MCF 10A (cell line): Measurements from ENCODE around the gene HVCN1. TPM values are rescaled to one million over a fixed set of nuclear protein-coding genes. Genes with fewer than 3 reads are reported as not detected.

Experiments
- BruUV-seq: library from RNA; stranded (reverse); fragments of 400-500 nt; replicated peaks from 2 replicates; lab custom pipeline; 2021; lab: Mats Ljungman, UMichigan
- CTCF ChIA-PET: fragments of 300-600 bp; sonication (Branson Sonifier 250); formaldehyde crosslinking; extraction: SDS; loops from one replicate; lab custom pipeline; 2021; ENCODE audit warnings: antibody characterized with exemption, inconsistent platforms; lab: Yijun Ruan, JAX
- POLR2A ChIA-PET: fragments of 300-600, 350-650 bp; sonication (Branson Sonifier 250); formaldehyde crosslinking; extraction: SDS; loops from one replicate; lab custom pipeline; 2020; ENCODE audit warnings: antibody characterized with exemption, inconsistent platforms; lab: Yijun Ruan, JAX
- DNase-seq: peaks from one replicate; pipeline ENCODE4 v3.0.0-alpha.2; 2018; ENCODE audit not compliant: unreplicated experiment
- H3K27ac Mint-ChIP-seq: one replicate; pipeline ENCODE4 v1.8.0; 2022; ENCODE audit warnings: mild to moderate bottlenecking, low read depth, mixed read lengths; ENCODE audit not compliant: unreplicated experiment
- H3K27me3 Mint-ChIP-seq: one replicate; pipeline ENCODE4 v1.8.0; 2022; ENCODE audit warnings: mixed read lengths; ENCODE audit not compliant: insufficient read depth, unreplicated experiment
- H3K36me3 Mint-ChIP-seq: one replicate; pipeline ENCODE4 v1.8.0; 2022; ENCODE audit warnings: mild to moderate bottlenecking, moderate library complexity, mixed read lengths; ENCODE audit not compliant: insufficient read depth, unreplicated experiment
- H3K4me1 Mint-ChIP-seq: one replicate; pipeline ENCODE4 v1.8.0; 2022; ENCODE audit warnings: mixed read lengths; ENCODE audit not compliant: insufficient read depth, unreplicated experiment
- H3K4me3 Mint-ChIP-seq: one replicate; pipeline ENCODE4 v1.8.0; 2022; ENCODE audit warnings: mild to moderate bottlenecking, moderate library complexity, mixed read lengths; ENCODE audit not compliant: unreplicated experiment
- H3K9me3 Mint-ChIP-seq: one replicate; pipeline ENCODE4 v1.8.0; 2022; ENCODE audit warnings: mixed read lengths; ENCODE audit not compliant: unreplicated experiment
- intact Hi-C: fragments of 100-400 bp; cut with micrococcal nuclease; formaldehyde crosslinking; loops from 2 replicates; pipeline ENCODE4 v1.14.1; 2022
- total RNA-seq: library from RNA; stranded (reverse); gene quantifications from 2 replicates; pipeline ENCODE4 v1.2.3, GENCODE V29; 2022
- TF ChIP-seq, protein P1 (sequence below): fragments of 200-600 bp; IDR thresholded peaks from one replicate; pipeline ENCODE4 v1.8.0; 2022; ENCODE audit warnings: antibody characterized with exemption, mild to moderate bottlenecking; ENCODE audit not compliant: unreplicated experiment

HVCN1 gene
- total RNA-seq, 1 experiment from 2014 or later, result not detected

- Mint-ChIP-seq H3K27me3 (no peaks in the 10 kb centered on the region), H3K4me1 (peaks cover 14% of the 10 kb centered on the region), H3K9me3 (no peaks in the 10 kb centered on the region), H3K27ac (peak overlapping the region; percentile 21), H3K4me3 (no peak overlapping the region), H3K36me3 (peaks cover 76% of the 10 kb centered on the region)
- DNase-seq, result peak; percentile 66
- intact Hi-C loops, result no loop called here
- no TSS peak for BruUV-seq
- CTCF ChIA-PET, result interaction anchor here (0.6 to 1.1 kb wide), 6 partner anchors 40 to 702 kb away, joined by 3 to 5 read pairs (median 3); partner anchors contain the start of gene ARPC3
- POLR2A ChIA-PET, result interaction anchor here (0.7 to 1.2 kb wide), 4 partner anchors 9 to 330 kb away, joined by 3 to 10 read pairs (median 4); partner anchors contain the start of gene PPP1CC
- TF ChIP-seq, protein P1, sequence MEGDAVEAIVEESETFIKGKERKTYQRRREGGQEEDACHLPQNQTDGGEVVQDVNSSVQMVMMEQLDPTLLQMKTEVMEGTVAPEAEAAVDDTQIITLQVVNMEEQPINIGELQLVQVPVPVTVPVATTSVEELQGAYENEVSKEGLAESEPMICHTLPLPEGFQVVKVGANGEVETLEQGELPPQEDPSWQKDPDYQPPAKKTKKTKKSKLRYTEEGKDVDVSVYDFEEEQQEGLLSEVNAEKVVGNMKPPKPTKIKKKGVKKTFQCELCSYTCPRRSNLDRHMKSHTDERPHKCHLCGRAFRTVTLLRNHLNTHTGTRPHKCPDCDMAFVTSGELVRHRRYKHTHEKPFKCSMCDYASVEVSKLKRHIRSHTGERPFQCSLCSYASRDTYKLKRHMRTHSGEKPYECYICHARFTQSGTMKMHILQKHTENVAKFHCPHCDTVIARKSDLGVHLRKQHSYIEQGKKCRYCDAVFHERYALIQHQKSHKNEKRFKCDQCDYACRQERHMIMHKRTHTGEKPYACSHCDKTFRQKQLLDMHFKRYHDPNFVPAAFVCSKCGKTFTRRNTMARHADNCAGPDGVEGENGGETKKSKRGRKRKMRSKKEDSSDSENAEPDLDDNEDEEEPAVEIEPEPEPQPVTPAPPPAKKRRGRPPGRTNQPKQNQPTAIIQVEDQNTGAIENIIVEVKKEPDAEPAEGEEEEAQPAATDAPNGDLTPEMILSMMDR, result no peak
Measured at GRCh38 chr12:110733089-110733715, 44.3 kb upstream of the HVCN1 start.

- DNase-seq, result no peak
- peak overlapping the region; percentile 40 for H3K27ac Mint-ChIP-seq
- no peaks in the 10 kb centered on the region for H3K9me3 Mint-ChIP-seq
- ChIA-PET CTCF (interaction anchor here (0.6 to 1.1 kb wide), 5 partner anchors 39 to 703 kb away, joined by 3 read pairs; partner anchors contain the start of gene ARPC3), POLR2A (interaction anchor here (0.8 to 1.2 kb wide), 2 partner anchors 9 to 155 kb away, joined by 4 to 10 read pairs; partner anchors contain the start of gene PPP1CC)
- H3K4me1 Mint-ChIP-seq, result peaks cover 13% of the 10 kb centered on the region
- TF ChIP-seq, protein P1, result no peak
- peaks cover 82% of the 10 kb centered on the region for H3K36me3 Mint-ChIP-seq
- intact Hi-C loops, result no loop called here
- no peak overlapping the region for H3K4me3 Mint-ChIP-seq
- no TSS peak for BruUV-seq
- H3K27me3 Mint-ChIP-seq, result no peaks in the 10 kb centered on the region
Measured at GRCh38 chr12:110732572-110732971, 43.7 kb upstream of the HVCN1 start.

GRCh38 chr12:110731479-110731878 is 42.6 kb upstream of the HVCN1 start:
- Mint-ChIP-seq H3K4me1 (peaks cover 13% of the 10 kb centered on the region), H3K36me3 (peaks cover 86% of the 10 kb centered on the region), H3K9me3 (no peaks in the 10 kb centered on the region), H3K27ac (no peak overlapping the region), H3K4me3 (no peak overlapping the region), H3K27me3 (no peaks in the 10 kb centered on the region)
- BruUV-seq, result no TSS peak
- no peak for DNase-seq
- ChIA-PET CTCF (interaction anchor here (0.6 to 0.9 kb wide), 4 partner anchors 10 to 100 kb away, joined by 3 to 4 read pairs (median 4); no protein-coding TSS in a partner anchor), POLR2A (interaction anchor here (1.9 to 2.6 kb wide), 2 partner anchors 9 to 11 kb away, joined by 4 to 18 read pairs; no protein-coding TSS in a partner anchor)
- TF ChIP-seq, protein P1, result no peak
- intact Hi-C loops, result no loop called here

- H3K36me3 Mint-ChIP-seq, result peaks cover 88% of the 10 kb centered on the region
- H3K4me3 Mint-ChIP-seq, result no peak overlapping the region
- intact Hi-C loops, result no loop called here
- CTCF ChIA-PET, result interaction anchor here (0.6 to 0.8 kb wide), 2 partner anchors 11 to 26 kb away, joined by 3 to 4 read pairs; no protein-coding TSS in a partner anchor
- TF ChIP-seq, protein P1, result no peak
- no TSS peak for BruUV-seq
- H3K27me3 Mint-ChIP-seq, result no peaks in the 10 kb centered on the region
- no peak overlapping the region for H3K27ac Mint-ChIP-seq
- POLR2A ChIA-PET, result interaction anchor here (2.1 kb wide), 1 partner anchor 12 kb away, joined by 5 read pairs; no protein-coding TSS in a partner anchor
- no peaks in the 10 kb centered on the region for H3K9me3 Mint-ChIP-seq
- DNase-seq, result no peak
- H3K4me1 Mint-ChIP-seq, result peaks cover 8% of the 10 kb centered on the region
Measured at GRCh38 chr12:110728628-110729027, 39.7 kb upstream of the HVCN1 start.
